T-helper 1 cell treated with Interleukin-12 subunit alpha and Interleukin-12 subunit beta and Interleukin-4 antibody, amounts not matched to agents 30 μg/mL and 1 μg/mL, for 36 hours (primary cell): ENCODE measurements around the gene USP32.

ENCODE experiments used
- H3K27ac Mint-ChIP-seq: one replicate; pipeline ENCODE4 v1.8.0; 2021; ENCODE audit warnings: mild to moderate bottlenecking, mixed read lengths
- H3K27me3 Mint-ChIP-seq: one replicate; pipeline ENCODE4 v1.8.0; 2021; ENCODE audit warnings: low read depth, mixed read lengths
- H3K36me3 Mint-ChIP-seq: one replicate; pipeline ENCODE4 v1.8.0; 2021; ENCODE audit warnings: low read depth, mixed read lengths
- H3K4me1 Mint-ChIP-seq: one replicate; pipeline ENCODE4 v1.8.0; 2021; ENCODE audit warnings: low read depth, mixed read lengths
- H3K4me3 Mint-ChIP-seq: one replicate; pipeline ENCODE4 v1.8.0; 2021; ENCODE audit warnings: mild to moderate bottlenecking, moderate library complexity, mixed read lengths
- H3K9me3 Mint-ChIP-seq: one replicate; pipeline ENCODE4 v1.8.0; 2021; ENCODE audit warnings: mixed read lengths

The USP32 gene

GRCh38 chr17:60146206-60146605 is 245.7 kb downstream of the USP32 start:
- Mint-ChIP-seq H3K27ac (no peak overlapping the region), H3K4me1 (peaks cover 25% of the 10 kb centered on the region), H3K27me3 (peaks cover 90% of the 10 kb centered on the region), H3K36me3 (no peaks in the 10 kb centered on the region), H3K9me3 (no peaks in the 10 kb centered on the region), H3K4me3 (no peak overlapping the region)

- H3K9me3 Mint-ChIP-seq: no peaks in the 10 kb centered on the region
- no peaks in the 10 kb centered on the region for H3K36me3 Mint-ChIP-seq
- H3K27ac Mint-ChIP-seq: no peak overlapping the region
- H3K4me1 Mint-ChIP-seq: peaks cover 24% of the 10 kb centered on the region
- peaks cover 92% of the 10 kb centered on the region for H3K27me3 Mint-ChIP-seq
- H3K4me3 Mint-ChIP-seq: no peak overlapping the region
These were observed 246.7 kb downstream of the USP32 start for GRCh38 chr17:60145006-60145935.

GRCh38 chr17:60142872-60143499 is 248.9 kb downstream of the USP32 start:
- Mint-ChIP-seq H3K4me3 (peak overlapping the region; percentile 12), H3K27ac (no peak overlapping the region), H3K4me1 (peaks cover 27% of the 10 kb centered on the region), H3K36me3 (no peaks in the 10 kb centered on the region), H3K27me3 (peaks cover 95% of the 10 kb centered on the region), H3K9me3 (no peaks in the 10 kb centered on the region)

- Mint-ChIP-seq H3K9me3 (no peaks in the 10 kb centered on the region), H3K36me3 (peaks cover 1% of the 10 kb centered on the region), H3K4me3 (peak overlapping the region; percentile 17), H3K27ac (no peak overlapping the region), H3K27me3 (peaks cover 88% of the 10 kb centered on the region), H3K4me1 (peaks cover 27% of the 10 kb centered on the region)
These were observed 250.6 kb downstream of the USP32 start for GRCh38 chr17:60141111-60142018.

- Mint-ChIP-seq H3K4me1 (peaks cover 34% of the 10 kb centered on the region), H3K36me3 (peaks cover 3% of the 10 kb centered on the region), H3K4me3 (no peak overlapping the region), H3K9me3 (no peaks in the 10 kb centered on the region), H3K27ac (no peak overlapping the region), H3K27me3 (peaks cover 75% of the 10 kb centered on the region)
These were observed 252.3 kb downstream of the USP32 start for GRCh38 chr17:60139438-60140285.

- Mint-ChIP-seq H3K36me3 (peaks cover 3% of the 10 kb centered on the region), H3K9me3 (no peaks in the 10 kb centered on the region), H3K4me3 (no peak overlapping the region), H3K27ac (no peak overlapping the region), H3K27me3 (peaks cover 67% of the 10 kb centered on the region), H3K4me1 (peaks cover 40% of the 10 kb centered on the region)
These were observed 253.0 kb downstream of the USP32 start for GRCh38 chr17:60138769-60139437.

GRCh38 chr17:60137731-60138130 is 254.2 kb downstream of the USP32 start:
- H3K9me3 Mint-ChIP-seq: no peaks in the 10 kb centered on the region
- H3K4me3 Mint-ChIP-seq: no peak overlapping the region
- peaks cover 7% of the 10 kb centered on the region for H3K36me3 Mint-ChIP-seq
- peaks cover 55% of the 10 kb centered on the region for H3K27me3 Mint-ChIP-seq
- H3K4me1 Mint-ChIP-seq: peaks cover 34% of the 10 kb centered on the region
- no peak overlapping the region for H3K27ac Mint-ChIP-seq

GRCh38 chr17:60135951-60136666 is 255.8 kb downstream of the USP32 start:
- Mint-ChIP-seq H3K27ac (no peak overlapping the region), H3K36me3 (peaks cover 15% of the 10 kb centered on the region), H3K4me3 (peak overlapping the region; percentile 95), H3K27me3 (peaks cover 39% of the 10 kb centered on the region), H3K4me1 (peaks cover 26% of the 10 kb centered on the region), H3K9me3 (no peaks in the 10 kb centered on the region)

- Mint-ChIP-seq H3K27me3 (peaks cover 32% of the 10 kb centered on the region), H3K4me1 (peaks cover 22% of the 10 kb centered on the region), H3K36me3 (peaks cover 19% of the 10 kb centered on the region), H3K9me3 (no peaks in the 10 kb centered on the region), H3K27ac (peak overlapping the region; percentile 81), H3K4me3 (peak overlapping the region; percentile 95)
These were observed 256.6 kb downstream of the USP32 start for GRCh38 chr17:60135151-60135950.

GRCh38 chr17:60134396-60135150 is 257.4 kb downstream of the USP32 start:
- no peaks in the 10 kb centered on the region for H3K9me3 Mint-ChIP-seq
- H3K4me1 Mint-ChIP-seq: peaks cover 20% of the 10 kb centered on the region
- peaks cover 24% of the 10 kb centered on the region for H3K27me3 Mint-ChIP-seq
- H3K4me3 Mint-ChIP-seq: peak overlapping the region; percentile 95
- peak overlapping the region; percentile 81 for H3K27ac Mint-ChIP-seq
- H3K36me3 Mint-ChIP-seq: peaks cover 20% of the 10 kb centered on the region

GRCh38 chr17:60130466-60130865 is 261.5 kb downstream of the USP32 start:
- H3K9me3 Mint-ChIP-seq: no peaks in the 10 kb centered on the region

GRCh38 chr17:60129164-60129563 is 262.8 kb downstream of the USP32 start:
- Mint-ChIP-seq H3K27ac (no peak overlapping the region), H3K4me1 (peaks cover 7% of the 10 kb centered on the region), H3K9me3 (no peaks in the 10 kb centered on the region), H3K4me3 (no peak overlapping the region), H3K36me3 (peaks cover 17% of the 10 kb centered on the region), H3K27me3 (peaks cover 8% of the 10 kb centered on the region)

More at GRCh38 chr17:60130466-60130865, 261.5 kb downstream of the USP32 start:
- Mint-ChIP-seq H3K27ac (no peak overlapping the region), H3K36me3 (peaks cover 18% of the 10 kb centered on the region), H3K4me3 (no peak overlapping the region), H3K4me1 (peaks cover 16% of the 10 kb centered on the region), H3K27me3 (peaks cover 8% of the 10 kb centered on the region)
